ENCODE results near the gene CATSPER3.

CATSPER3 gene

GRCh38 chr5:135027697-135028615, 60.2 kb downstream of the CATSPER3 start:
- peaks cover 58% of the 10 kb centered on the region for H3K27me3 Mint-ChIP-seq
- DNase-seq (no peak), ATAC-seq (no peak)
- peaks cover 22% of the 10 kb centered on the region for H3K4me1 Mint-ChIP-seq
- no peaks in the 10 kb centered on the region for H3K9me3 Mint-ChIP-seq
- H3K27ac Mint-ChIP-seq = no peak overlapping the region
- H3K4me3 Mint-ChIP-seq = no peak overlapping the region
- peaks cover 6% of the 10 kb centered on the region for H3K36me3 Mint-ChIP-seq (ENCODE audit: low read depth)

DNA sequence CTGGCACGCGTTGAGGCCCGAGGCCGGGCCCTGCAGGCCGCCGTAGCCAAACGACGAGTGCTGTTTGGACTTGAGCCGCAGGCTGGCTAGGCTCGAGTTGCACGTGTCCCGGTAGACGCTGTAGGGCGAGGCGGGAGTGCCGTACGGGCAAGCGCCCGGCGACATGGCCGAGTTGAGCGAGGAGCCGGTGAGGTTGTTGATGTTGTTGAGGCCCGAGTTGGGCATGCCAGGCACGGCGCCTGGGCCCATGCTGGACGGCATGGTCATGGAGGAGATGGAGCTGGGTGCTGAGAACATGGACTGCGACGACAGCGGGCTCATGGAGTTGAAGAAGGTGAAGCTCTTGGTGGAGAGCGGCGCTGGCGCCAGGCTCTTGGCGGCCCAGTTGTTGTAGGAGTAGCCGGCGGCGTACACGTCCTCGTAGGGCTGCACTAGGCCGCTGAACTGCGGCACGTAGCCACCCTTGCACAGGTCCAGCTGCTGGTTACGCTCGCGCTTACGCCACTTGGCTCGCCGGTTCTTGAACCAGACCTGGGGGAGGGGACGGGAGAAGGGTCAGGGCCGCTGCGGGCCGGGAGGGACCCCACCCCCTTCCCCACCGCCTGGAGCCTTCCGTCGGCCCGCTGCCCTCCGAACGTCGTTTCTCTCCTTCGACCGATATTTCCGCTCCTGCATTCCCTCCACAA, 61.2 kb downstream of the CATSPER3 start:
- ATAC-seq (no peak), DNase-seq (no peak)
- no peaks in the 10 kb centered on the region for H3K9me3 Mint-ChIP-seq
- H3K4me3 Mint-ChIP-seq = peak overlapping the region; percentile 17
- peak overlapping the region; percentile 2 for H3K27ac Mint-ChIP-seq
- H3K27me3 Mint-ChIP-seq = peaks cover 63% of the 10 kb centered on the region
- H3K36me3 Mint-ChIP-seq (ENCODE audit: low read depth) = peaks cover 6% of the 10 kb centered on the region
- peaks cover 25% of the 10 kb centered on the region for H3K4me1 Mint-ChIP-seq

- Mint-ChIP-seq H3K27ac (peak overlapping the region; percentile 2), H3K4me3 (no peak overlapping the region), H3K36me3 (ENCODE audit: low read depth) (peaks cover 6% of the 10 kb centered on the region), H3K9me3 (no peaks in the 10 kb centered on the region), H3K27me3 (peaks cover 65% of the 10 kb centered on the region), H3K4me1 (peaks cover 27% of the 10 kb centered on the region)
- DNase-seq (no peak), ATAC-seq (no peak)
These were observed 61.9 kb downstream of the CATSPER3 start for GRCh38 chr5:135029477-135030122.

DNA sequence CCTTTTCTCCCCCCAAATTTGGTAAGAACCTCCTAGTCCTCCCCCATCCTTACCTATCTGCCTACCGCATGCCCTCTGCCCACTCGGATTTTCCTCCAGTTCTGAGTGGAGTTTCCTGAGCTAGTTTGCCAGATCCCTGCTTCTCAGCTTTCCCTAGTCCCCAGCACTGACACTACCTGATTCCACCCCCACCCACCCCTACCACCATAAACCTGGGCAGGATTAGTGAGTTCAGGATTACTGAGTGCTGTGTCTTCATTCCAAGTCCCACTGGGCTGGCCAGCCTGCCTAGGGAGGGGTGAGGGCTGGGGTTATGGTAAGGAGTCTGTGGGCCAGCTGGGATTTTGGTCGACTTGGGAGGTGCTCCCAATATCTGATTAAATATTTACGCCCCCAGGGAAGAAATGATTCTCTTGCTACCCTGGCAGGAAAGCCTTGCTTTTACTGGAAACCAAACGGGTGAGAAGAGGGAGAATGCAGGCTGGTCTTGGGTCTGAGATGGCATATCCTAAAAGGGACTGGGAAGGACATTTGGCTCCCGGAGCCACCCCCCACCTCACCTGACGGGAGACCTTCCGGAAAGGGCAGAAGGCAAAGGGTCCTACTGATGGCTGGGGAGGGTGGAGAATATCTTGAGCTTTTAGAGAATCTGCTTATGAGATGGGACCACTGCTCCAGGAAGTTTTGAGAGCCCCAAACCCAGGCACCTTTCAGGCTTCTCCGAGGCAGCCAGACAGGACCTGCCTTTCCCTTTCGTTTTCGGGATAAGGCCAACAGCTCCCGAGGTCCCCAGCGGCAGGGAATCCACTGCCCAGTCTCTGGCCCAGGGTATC, 62.6 kb downstream of the CATSPER3 start:
- Mint-ChIP-seq H3K36me3 (ENCODE audit: low read depth) (peaks cover 6% of the 10 kb centered on the region), H3K4me3 (peak overlapping the region; percentile 36), H3K4me1 (peaks cover 31% of the 10 kb centered on the region), H3K27ac (no peak overlapping the region), H3K9me3 (no peaks in the 10 kb centered on the region), H3K27me3 (peaks cover 70% of the 10 kb centered on the region)
- ATAC-seq (no peak), DNase-seq (no peak)

- peaks cover 6% of the 10 kb centered on the region for H3K36me3 Mint-ChIP-seq (ENCODE audit: low read depth)
- H3K4me3 Mint-ChIP-seq = no peak overlapping the region
- H3K27me3 Mint-ChIP-seq = peaks cover 71% of the 10 kb centered on the region
- ATAC-seq = peak; percentile 13
- H3K27ac Mint-ChIP-seq = no peak overlapping the region
- no peak for DNase-seq
- H3K4me1 Mint-ChIP-seq = peaks cover 31% of the 10 kb centered on the region
- H3K9me3 Mint-ChIP-seq = no peaks in the 10 kb centered on the region
These were observed 63.5 kb downstream of the CATSPER3 start for GRCh38 chr5:135030956-135031812.

- H3K4me1 Mint-ChIP-seq = peaks cover 31% of the 10 kb centered on the region
- no peaks in the 10 kb centered on the region for H3K9me3 Mint-ChIP-seq
- no peak overlapping the region for H3K27ac Mint-ChIP-seq
- peak overlapping the region; percentile 64 for H3K4me3 Mint-ChIP-seq
- DNase-seq (no peak), ATAC-seq (no peak)
- H3K27me3 Mint-ChIP-seq = peaks cover 74% of the 10 kb centered on the region
- peaks cover 6% of the 10 kb centered on the region for H3K36me3 Mint-ChIP-seq (ENCODE audit: low read depth)
These were observed 64.3 kb downstream of the CATSPER3 start for GRCh38 chr5:135031813-135032694.

DNA sequence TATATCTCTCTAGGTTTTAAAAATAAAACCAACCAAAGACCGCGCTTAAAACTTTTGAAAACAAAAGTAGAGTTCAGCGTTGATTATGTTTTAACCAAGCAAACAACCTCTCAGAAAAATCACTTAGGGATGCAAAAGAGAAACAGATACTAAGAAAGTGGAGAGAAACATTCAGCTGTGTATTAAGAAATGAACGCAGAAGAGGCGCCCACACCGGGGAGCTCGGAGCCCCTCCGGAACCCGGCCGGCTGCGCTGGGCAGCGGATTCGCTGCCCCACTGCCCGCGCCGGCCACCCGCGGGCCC, 64.9 kb downstream of the CATSPER3 start:
- H3K4me1 Mint-ChIP-seq = peaks cover 31% of the 10 kb centered on the region
- peaks cover 75% of the 10 kb centered on the region for H3K27me3 Mint-ChIP-seq
- H3K27ac Mint-ChIP-seq = no peak overlapping the region
- peak overlapping the region; percentile 64 for H3K4me3 Mint-ChIP-seq
- no peaks in the 10 kb centered on the region for H3K9me3 Mint-ChIP-seq
- H3K36me3 Mint-ChIP-seq (ENCODE audit: low read depth) = peaks cover 6% of the 10 kb centered on the region
- no peak for DNase-seq
- ATAC-seq = no peak

DNA sequence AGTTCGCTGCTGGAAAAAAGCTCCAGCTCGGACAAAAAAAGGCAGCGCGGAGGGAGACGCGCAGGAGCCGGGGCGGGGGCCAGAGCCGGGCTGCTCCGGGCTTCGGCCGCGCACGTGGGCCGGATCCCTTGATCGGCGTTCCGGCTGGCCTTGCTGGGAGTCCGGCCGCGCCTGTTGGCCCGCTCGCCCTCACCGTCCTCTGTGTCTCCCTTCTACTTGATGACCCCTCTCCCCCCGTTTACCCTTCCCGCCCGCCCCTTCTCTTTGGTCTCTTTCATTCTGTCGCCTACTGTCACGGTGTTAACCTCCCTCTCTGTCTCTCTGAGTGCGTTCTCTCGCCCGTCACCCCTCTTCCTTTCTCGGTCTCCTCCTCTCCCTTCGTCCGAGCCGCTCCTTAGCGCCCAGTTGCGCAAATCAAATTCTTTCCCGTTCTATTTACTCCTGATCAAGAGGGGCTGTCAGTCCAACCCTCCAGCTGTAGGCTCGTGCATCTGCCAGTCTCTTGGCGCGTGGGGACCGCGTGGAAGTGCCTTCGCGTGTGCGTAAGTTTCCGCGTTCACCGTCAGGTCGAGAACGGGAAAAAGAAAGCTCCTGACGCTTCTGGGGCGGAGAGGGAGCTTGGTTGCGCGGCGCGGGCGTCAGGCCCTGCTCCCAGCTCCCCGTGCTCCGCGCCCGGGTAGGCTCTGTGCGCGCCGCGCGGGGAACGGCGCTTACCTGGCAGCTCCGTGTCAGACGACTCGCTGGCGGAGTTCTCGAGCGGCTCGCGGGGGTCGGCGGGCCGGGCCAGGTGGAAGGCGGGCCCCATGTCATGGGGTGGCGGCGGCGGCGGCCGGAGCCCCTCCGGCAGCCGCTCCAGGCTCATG, 65.5 kb downstream of the CATSPER3 start:
- DNase-seq (peak; percentile 13), ATAC-seq (peak; percentile 25)
- no peak overlapping the region for H3K27ac Mint-ChIP-seq
- peaks cover 80% of the 10 kb centered on the region for H3K27me3 Mint-ChIP-seq
- peak overlapping the region; percentile 77 for H3K4me3 Mint-ChIP-seq
- H3K4me1 Mint-ChIP-seq = peaks cover 33% of the 10 kb centered on the region
- peaks cover 6% of the 10 kb centered on the region for H3K36me3 Mint-ChIP-seq (ENCODE audit: low read depth)
- no peaks in the 10 kb centered on the region for H3K9me3 Mint-ChIP-seq

GRCh38 chr5:135033901-135034235, 66.2 kb downstream of the CATSPER3 start, which contains the start of gene PITX1:
TSS of gene PITX1 (minus strand) at chr5:135034228. CDS start at chr5:135033881, 347 bp downstream.
- Mint-ChIP-seq H3K27me3 (peaks cover 84% of the 10 kb centered on the region), H3K9me3 (no peaks in the 10 kb centered on the region), H3K4me3 (peak within 1 kb of the TSS; percentile 77), H3K27ac (no peak within 1 kb of the TSS), H3K36me3 (ENCODE audit: low read depth) (peaks cover 6% of the 10 kb centered on the region), H3K4me1 (peaks cover 35% of the 10 kb centered on the region)
- DNase-seq (no peak), ATAC-seq (peak; percentile 22)

- peak overlapping the region; percentile 63 for H3K4me3 Mint-ChIP-seq
- H3K9me3 Mint-ChIP-seq = no peaks in the 10 kb centered on the region
- peaks cover 33% of the 10 kb centered on the region for H3K4me1 Mint-ChIP-seq
- peak; percentile 8 for ATAC-seq
- peaks cover 82% of the 10 kb centered on the region for H3K27me3 Mint-ChIP-seq
- peak; percentile 37 for DNase-seq
- peaks cover 4% of the 10 kb centered on the region for H3K36me3 Mint-ChIP-seq (ENCODE audit: low read depth)
- no peak overlapping the region for H3K27ac Mint-ChIP-seq
These were observed 66.7 kb downstream of the CATSPER3 start for GRCh38 chr5:135034236-135034962.

DNA sequence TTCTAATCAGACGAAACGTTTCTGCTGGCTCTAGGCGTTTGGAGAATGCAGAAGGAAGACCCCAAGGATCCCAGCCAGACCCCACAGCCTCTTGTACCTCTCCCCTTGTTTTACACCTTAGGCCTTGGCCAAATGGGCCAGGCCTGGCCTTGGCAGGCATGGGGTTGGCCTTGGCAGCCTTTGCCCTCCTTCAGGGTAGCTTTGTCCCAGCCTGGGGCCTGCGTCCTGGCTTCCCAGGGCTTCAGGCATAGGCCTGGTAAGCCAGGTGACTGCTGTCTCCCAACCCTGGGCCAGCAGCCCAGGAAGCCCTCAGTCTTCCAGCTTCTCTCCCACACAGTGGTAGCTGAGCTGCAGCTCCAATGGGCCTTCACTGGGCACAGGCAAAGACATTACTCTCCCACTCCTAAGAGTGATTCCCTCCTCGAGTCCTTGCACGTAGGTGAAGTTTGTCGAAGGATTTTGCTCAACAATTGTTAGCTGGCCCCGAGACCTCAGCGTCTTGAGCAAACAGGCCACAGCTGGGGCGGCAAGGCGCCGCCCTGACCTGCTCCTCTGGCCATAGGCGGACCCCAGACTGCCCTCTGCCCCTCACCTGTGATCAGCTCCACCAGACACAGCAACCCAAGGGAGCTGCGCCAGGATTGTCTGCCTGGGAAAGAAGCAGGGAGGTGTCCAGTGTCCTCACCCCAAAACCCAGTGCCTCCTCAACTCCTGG, 67.4 kb downstream of the CATSPER3 start:
- Mint-ChIP-seq H3K36me3 (ENCODE audit: low read depth) (no peaks in the 10 kb centered on the region), H3K27ac (no peak overlapping the region), H3K4me3 (peak overlapping the region; percentile 49), H3K4me1 (peaks cover 29% of the 10 kb centered on the region), H3K9me3 (no peaks in the 10 kb centered on the region), H3K27me3 (peaks cover 77% of the 10 kb centered on the region)
- ATAC-seq (no peak), DNase-seq (no peak)
